Fibroblast of skin of back (primary cell): ENCODE data around the gene CLEC2L.

ENCODE experiments used
- DNase-seq: peaks from one replicate; pipeline ENCODE4 v3.0.0-alpha.2; 2013

The CLEC2L gene

DNA sequence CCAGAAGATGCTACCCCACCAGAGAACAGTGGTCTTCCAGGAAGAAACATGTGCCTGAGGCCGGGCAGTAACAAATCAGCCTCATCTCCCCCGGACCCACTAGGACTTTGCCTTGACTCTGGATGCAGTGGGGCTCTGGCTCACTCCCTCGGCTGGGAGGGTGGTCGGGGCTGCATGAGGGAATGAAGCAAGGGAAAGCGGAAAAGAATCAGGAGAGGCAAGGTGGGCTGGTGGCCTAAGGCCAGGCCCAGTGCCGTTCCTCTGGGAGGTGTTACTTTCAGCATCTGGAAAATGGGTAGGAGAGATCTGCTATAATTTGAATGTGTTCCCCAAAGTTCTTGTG is 51.8 kb downstream of the CLEC2L start:
- no peak for DNase-seq

DNA sequence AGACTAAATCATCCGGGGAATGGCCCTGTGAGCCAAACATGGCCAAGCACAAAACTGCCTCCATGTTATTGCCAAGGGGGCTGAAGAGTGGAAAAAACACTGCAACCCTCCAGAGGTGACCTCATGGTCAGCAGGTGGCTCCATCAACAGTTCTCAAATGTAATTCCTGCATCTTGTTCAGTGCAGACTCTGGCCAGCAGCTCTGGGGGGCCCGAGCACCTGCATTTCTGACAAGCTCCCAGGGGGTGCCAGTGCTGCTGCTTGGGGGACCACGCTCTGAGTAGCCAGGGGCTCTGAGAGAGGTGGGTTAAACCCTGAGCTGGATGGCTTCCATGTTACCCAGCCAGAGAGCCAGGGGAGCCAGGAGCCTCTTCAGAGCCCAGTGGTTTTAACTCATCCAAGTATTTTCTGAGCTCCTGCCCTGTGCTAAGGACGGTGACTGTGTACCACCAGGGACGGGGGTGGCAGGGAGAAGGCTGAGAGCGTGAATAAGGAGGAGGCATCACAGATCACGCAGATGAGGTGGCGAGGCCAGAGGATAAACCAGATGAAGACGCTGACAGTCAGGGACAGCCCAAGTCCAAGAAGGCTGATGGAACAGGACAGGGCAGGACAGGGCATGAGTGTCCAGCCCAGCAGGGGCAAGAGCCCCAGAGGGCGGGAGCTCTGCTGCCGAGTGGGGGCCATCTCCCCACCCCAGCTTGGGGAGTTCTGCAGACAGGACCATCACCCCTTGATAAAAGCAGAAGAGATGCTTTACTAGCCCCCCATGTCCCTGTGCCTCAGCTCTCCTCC is 52.9 kb downstream of the CLEC2L start:
- DNase-seq, result no peak

GRCh38 chr7:139580435-139580834 is 57.0 kb downstream of the CLEC2L start:
- DNase-seq, result no peak

- no peak for DNase-seq
Measured at GRCh38 chr7:139582130-139582650, 58.7 kb downstream of the CLEC2L start.

DNA sequence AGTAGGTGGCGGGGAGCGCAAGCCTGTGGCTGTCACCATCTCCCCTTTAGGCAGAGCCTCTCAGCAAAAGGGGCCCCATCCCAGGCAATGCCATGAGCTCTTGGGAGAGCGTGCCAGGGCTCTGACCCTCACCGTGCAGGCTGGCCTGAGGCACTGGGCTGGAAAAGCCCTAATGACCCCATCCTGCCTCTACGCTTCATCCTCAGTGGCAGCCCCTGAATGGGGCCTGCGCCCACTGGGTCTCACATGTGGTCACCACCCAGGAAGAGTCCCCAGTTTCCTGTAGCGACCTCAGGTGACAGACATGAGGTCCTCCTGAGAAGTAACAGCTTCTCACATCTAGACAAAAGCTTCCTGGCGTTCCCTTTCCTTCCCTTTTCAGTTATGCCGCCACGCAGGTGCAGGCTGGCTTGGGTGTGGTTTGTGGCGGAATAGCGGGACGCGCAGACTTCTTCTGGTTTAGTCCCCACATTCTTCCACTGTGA is 59.2 kb downstream of the CLEC2L start:
- DNase-seq, result no peak

GRCh38 chr7:139583826-139584553 is 60.5 kb downstream of the CLEC2L start:
- no peak for DNase-seq

DNA sequence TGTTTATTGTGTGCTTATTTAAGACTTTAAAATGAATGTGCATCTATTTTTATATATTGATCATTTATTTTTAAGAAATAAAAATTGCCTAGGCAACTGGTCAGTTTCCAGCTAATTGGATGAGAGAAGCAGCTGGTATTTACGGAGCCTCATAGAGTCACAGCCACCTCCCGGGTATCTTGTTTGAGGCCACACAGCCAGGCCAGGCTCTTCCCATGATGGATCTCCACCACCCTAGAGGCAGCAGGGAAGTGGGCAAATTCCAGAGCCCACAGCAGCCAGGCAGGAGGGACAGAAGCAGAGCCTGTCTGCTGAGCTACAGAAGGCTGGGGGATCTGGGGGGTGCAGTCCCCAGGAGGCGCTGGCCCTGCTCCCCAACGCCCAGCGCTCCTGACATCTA is 61.6 kb downstream of the CLEC2L start:
- DNase-seq, result no peak

- DNase-seq, result no peak
Measured at GRCh38 chr7:139586286-139586685, 62.8 kb downstream of the CLEC2L start.

DNA sequence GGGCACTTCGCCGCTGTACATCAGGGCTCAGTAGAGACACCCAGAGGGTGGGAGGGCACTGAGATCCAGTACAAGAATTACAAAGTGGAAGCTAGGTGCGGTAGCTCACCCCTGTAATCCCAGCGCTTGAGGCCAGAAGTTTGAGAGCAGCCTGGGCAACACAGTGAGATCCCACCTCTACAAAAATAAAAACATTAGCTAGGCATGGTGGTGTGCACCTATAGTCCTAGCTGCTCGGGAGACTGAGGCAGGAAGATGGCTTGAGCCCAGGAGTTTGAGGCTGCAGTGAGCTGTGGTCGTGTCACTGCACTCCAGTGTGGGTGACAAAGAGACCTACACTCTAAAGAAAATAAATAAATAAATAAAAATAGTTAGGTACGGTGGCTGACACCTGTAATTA is 64.0 kb downstream of the CLEC2L start:
- no peak for DNase-seq

DNA sequence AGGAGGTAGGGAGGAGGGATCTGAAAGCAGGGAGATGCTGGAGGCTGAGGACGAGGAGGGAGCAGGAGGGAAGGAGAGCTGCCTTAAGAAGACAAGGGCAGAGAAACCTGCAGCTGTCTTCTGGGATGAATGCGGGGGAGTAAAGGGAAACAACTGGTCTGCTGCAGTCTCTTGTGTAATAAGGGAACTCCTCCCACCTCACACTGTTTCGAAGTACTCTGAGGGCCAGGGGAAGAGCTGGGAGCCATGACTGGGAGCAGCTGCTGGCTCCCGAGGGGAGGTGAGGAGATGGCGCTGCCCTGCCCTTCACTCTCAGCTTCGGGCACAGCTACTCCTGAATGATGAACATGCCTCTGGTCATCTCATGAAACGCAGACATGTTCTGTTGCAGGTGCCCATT is 65.1 kb downstream of the CLEC2L start:
- DNase-seq, result no peak

GRCh38 chr7:139589474-139589873 is 66.0 kb downstream of the CLEC2L start:
- no peak for DNase-seq

DNA sequence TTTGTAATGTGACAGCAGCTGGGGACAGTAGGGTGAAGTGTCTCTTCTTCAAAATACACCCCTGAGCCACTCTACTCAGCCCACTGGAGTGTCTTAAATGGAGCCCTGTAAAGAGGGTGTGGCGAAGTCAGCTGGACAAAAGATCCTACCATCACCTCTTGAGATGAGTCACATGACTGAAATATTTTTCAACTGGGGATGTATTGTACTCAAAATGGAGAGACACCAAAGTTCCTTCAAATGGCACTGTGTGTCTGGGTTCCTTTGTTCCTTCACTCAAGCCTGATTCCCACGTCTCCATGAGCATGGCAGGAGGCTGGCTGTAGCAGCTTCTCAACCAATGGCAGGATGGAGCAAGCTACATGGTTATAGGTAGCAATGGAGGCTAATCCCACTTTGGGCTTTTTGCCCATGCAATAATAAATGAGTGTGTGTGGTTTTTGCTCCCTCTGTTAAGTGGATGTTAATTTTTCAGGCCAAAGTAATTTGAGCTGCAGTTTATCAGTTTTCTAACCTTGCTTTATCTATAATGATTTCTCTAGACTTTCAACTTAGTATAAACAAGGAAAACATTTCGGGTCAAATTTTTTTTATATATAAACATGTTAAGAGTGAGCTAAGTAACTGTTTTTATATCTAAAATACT is 68.2 kb downstream of the CLEC2L start:
- no peak for DNase-seq

DNA sequence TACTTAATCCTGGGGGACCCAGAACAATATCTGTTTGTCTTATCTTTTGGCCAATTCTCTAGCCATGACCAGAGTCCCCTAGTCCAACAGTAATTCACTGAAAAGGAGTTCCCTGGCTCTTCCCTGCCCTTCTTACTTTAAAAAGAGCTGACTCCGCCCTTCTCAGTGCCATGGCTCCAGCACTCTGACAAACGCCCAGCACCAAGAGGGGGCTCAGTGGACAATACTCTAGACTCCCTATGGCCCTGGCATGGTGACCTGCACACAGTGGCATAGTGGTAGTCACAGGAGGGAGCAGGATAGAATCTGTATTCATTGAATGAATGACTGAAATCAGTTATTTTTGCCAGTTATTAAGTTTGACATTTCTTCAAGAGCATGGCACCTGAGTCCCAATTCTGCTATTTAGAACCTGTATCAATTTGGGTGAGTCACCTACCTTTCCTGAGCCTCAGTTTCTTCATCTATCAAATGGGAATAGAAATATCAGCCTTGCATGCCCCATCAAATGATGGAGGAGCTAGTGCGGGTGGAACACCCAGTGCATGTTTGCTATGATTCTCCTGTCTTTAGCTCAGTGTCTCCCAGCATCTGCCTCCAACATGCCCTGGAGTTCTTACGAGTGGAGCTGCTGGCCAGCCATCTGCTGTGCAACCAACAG is 69.4 kb downstream of the CLEC2L start:
- no peak for DNase-seq

DNA sequence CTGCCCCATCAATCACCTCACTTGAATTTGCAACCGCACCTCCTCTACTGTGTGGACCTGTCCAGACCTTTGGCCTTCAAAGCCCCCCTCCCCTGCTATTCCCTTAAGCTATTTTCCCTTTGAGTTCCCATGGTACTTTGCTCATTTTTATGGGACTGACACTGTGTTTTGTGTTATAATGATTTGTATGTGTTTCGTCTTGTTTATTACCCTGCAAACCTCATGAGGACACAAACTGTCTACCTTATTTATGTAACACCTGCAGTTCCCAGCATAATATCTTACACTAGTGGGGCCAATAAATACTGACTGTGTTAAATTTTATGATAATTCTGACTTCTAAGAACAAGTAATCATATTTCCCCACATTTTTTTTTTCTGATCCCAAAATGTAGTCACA is 70.6 kb downstream of the CLEC2L start:
- no peak for DNase-seq
